Smooth muscle cell (in vitro differentiated cells): Measurements from ENCODE around the gene LRP10. TPM values are rescaled to one million over a fixed set of nuclear protein-coding genes. Genes with fewer than 3 reads are reported as not detected.
A peak's percentile ranks its signal among the peaks of the same experiment; 100 is the strongest.

Experiments used
- DNase-seq: peaks from one replicate; lab custom pipeline; 2025; ENCODE audit not compliant: unreplicated experiment; lab: John Stamatoyannopoulos, UW
- H2AFZ ChIP-seq: fragments of 200-600 bp; sonication (generic); 2 replicates; pipeline ENCODE4 v1.6.0; 2016; ENCODE audit warnings: antibody characterized with exemption, low read depth, mild to moderate bottlenecking
- H3F3A ChIP-seq: fragments of 200-600 bp; sonication (generic); 2 replicates; pipeline ENCODE4 v1.6.0; 2017; ENCODE audit warnings: antibody characterized with exemption, low read depth
- H3K27ac ChIP-seq: fragments of 200-600 bp; sonication (generic); 2 replicates; pipeline ENCODE4 v1.5.1; 2016; ENCODE audit warnings: low read depth, mild to moderate bottlenecking
- H3K27me3 ChIP-seq: fragments of 200-600 bp; sonication (generic); 2 replicates; pipeline ENCODE4 v1.6.1; 2016; ENCODE audit warnings: low read depth, mild to moderate bottlenecking
- H3K36me3 ChIP-seq: fragments of 200-600 bp; sonication (generic); 2 replicates; pipeline ENCODE4 v1.5.1; 2016; ENCODE audit warnings: low read depth
- H3K4me1 ChIP-seq: fragments of 200-600 bp; sonication (generic); 2 replicates; pipeline ENCODE4 v1.5.1; 2016; ENCODE audit warnings: low read depth
- H3K4me2 ChIP-seq: fragments of 200-600 bp; sonication (generic); 2 replicates; pipeline ENCODE4 v1.6.0; 2016; ENCODE audit warnings: mild to moderate bottlenecking
- H3K4me3 ChIP-seq: fragments of 200-600 bp; sonication (generic); 2 replicates; pipeline ENCODE4 v1.5.1; 2016; ENCODE audit warnings: mild to moderate bottlenecking
- H3K79me2 ChIP-seq: fragments of 200-600 bp; sonication (generic); 2 replicates; pipeline ENCODE4 v1.6.0; 2016; ENCODE audit warnings: low read depth, mild to moderate bottlenecking
- H3K9ac ChIP-seq: fragments of 200-600 bp; sonication (generic); 2 replicates; pipeline ENCODE4 v1.6.0; 2016; ENCODE audit warnings: low read depth
- H3K9me3 ChIP-seq: fragments of 200-600 bp; sonication (generic); replicated peaks from 2 replicates; pipeline ENCODE4 v1.5.1; 2016; ENCODE audit warnings: low read depth
- H4K20me1 ChIP-seq: fragments of 200-600 bp; sonication (generic); 2 replicates; pipeline ENCODE4 v1.6.0; 2016; ENCODE audit warnings: low read depth
- CTCF ChIP-seq: fragments of 200-600 bp; sonication (generic); IDR thresholded peaks from 2 replicates; pipeline ENCODE4 v1.5.1; 2017; ENCODE audit warnings: borderline replicate concordance, mild to moderate bottlenecking, antibody characterized with exemption; ENCODE audit not compliant: insufficient read depth, poor library complexity, severe bottlenecking
- WGBS: methylation state at CpG from one replicate; pipeline ENCODE4 v1.1.7; 2016; ENCODE audit warnings: low lambda C conversion rate; 5-methylcytosine and 5-hydroxymethylcytosine counted together
- polyA plus RNA-seq: library from polyadenylated mRNA; unstranded; fragments of >200 nt; fragmentation: Nextera tagmentation; extraction: Ambion mirVana; gene quantifications from 2 replicates; pipeline ENCODE4 v1.2.1, GENCODE V29; 2016
- total RNA-seq: library from RNA; depleted of rRNA; stranded (reverse); fragments of >200 nt; gene quantifications from 2 replicates; pipeline ENCODE4 v1.2.3, GENCODE V29; 2014

The LRP10 gene
- total and polyA plus RNA-seq, 2 experiments from 2014 or later: 38.8 to 87.1 TPM

- no peak overlapping the region for H3K27ac ChIP-seq
- no peak overlapping the region for H2AFZ ChIP-seq
- H3K36me3 ChIP-seq: no peaks in the 10 kb centered on the region
- H3K79me2 ChIP-seq: no peaks in the 10 kb centered on the region
- no peaks in the 10 kb centered on the region for H3K9me3 ChIP-seq
- no peak overlapping the region for H3K4me2 ChIP-seq
- H3K27me3 ChIP-seq: no peaks in the 10 kb centered on the region
- WGBS: 68% methylated on average over 6 of the region's 6 CpGs
- H3F3A ChIP-seq: peaks cover 7% of the 10 kb centered on the region
- no peaks in the 10 kb centered on the region for H4K20me1 ChIP-seq
- DNase-seq: no peak
- no peak overlapping the region for H3K4me3 ChIP-seq
- peak; percentile 22 for TF ChIP-seq CTCF
- peaks cover 3% of the 10 kb centered on the region for H3K4me1 ChIP-seq
- no peak overlapping the region for H3K9ac ChIP-seq
These were observed 5.8 kb upstream of the LRP10 start for GRCh38 chr14:22865424-22866405.

- WGBS: 97% methylated on average over 5 of the region's 5 CpGs
- DNase-seq: no peak
- Histone ChIP-seq H3K27me3 (no peaks in the 10 kb centered on the region), H3K9ac (no peak overlapping the region), H4K20me1 (no peaks in the 10 kb centered on the region), H3K4me1 (peaks cover 6% of the 10 kb centered on the region), H3F3A (peaks cover 11% of the 10 kb centered on the region), H3K9me3 (no peaks in the 10 kb centered on the region), H3K4me2 (no peak overlapping the region), H3K4me3 (no peak overlapping the region), H3K27ac (no peak overlapping the region), H3K79me2 (no peaks in the 10 kb centered on the region), H2AFZ (no peak overlapping the region), H3K36me3 (no peaks in the 10 kb centered on the region)
- no peak for TF ChIP-seq CTCF
These were observed 4.7 kb upstream of the LRP10 start for GRCh38 chr14:22866874-22867273.

- Histone ChIP-seq H3F3A (peaks cover 11% of the 10 kb centered on the region), H3K36me3 (no peaks in the 10 kb centered on the region), H2AFZ (peak overlapping the region; percentile 87), H4K20me1 (no peaks in the 10 kb centered on the region), H3K4me1 (peaks cover 12% of the 10 kb centered on the region), H3K79me2 (peaks cover 12% of the 10 kb centered on the region), H3K4me3 (peak overlapping the region; percentile 79), H3K4me2 (peak overlapping the region; percentile 88), H3K27ac (peak overlapping the region; percentile 90), H3K9ac (peak overlapping the region; percentile 82), H3K27me3 (no peaks in the 10 kb centered on the region), H3K9me3 (no peaks in the 10 kb centered on the region)
- DNase-seq: no peak
- no peak for TF ChIP-seq CTCF
- WGBS: 8% methylated on average over 1 of the region's 1 CpG
These were observed 723 bp upstream of the LRP10 start for GRCh38 chr14:22870811-22871223.
